Peyer's patch (tissue), 4 donors: ENCODE data around the gene BICD1.

ENCODE experiments used
- CTCF ChIP-seq, 6 experiments: fragments of 450-650 bp in 4 of 6; fragments of 200-600 bp in 2 of 6; sonication (generic) in 1 of 6; IDR thresholded peaks; one replicate each; pipeline ENCODE4 v1.5.1; 2017 to 2019; ENCODE audit warnings: antibody characterized with exemption in 6 of 6, mild to moderate bottlenecking in 3 of 6, moderate library complexity in 1 of 6
- POLR2A ChIP-seq, 2 donors: fragments of 450-650 bp; IDR thresholded peaks; one replicate each; pipeline ENCODE4 v1.5.1; 2017; ENCODE audit warnings: antibody characterized with exemption in 2 of 2, mild to moderate bottlenecking in 2 of 2, moderate library complexity in 2 of 2

DNA sequence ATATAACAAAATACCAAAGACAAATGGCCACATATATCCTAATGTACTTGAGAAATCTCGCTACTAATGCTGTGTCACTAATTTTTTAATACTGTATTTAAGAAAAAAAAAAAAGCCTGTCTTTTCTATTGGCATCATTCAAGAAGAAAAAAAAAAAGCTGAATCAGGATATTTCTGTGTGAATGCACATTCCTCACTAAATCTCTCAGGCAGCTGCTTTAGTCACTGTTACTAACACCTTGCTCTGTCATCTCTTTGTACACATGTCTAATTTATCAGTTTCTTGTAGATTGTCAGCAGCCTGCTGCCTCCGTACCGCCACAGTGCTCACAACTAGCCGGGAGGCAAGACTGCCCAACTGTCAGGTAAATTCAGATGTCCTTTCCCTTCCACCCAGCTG, 260.7 kb downstream of the BICD1 start:
- no peak for TF ChIP-seq CTCF (IDR thresholded peaks at IDR 0.05)
- TF ChIP-seq POLR2A (IDR thresholded peaks at IDR 0.05) = no peak
